Right atrium auricular region (tissue), 2 donors: Measurements from ENCODE around the gene PDCD5. TPM values are rescaled to one million over a fixed set of nuclear protein-coding genes. Genes with fewer than 3 reads are reported as not detected.
A peak's percentile ranks its signal among the peaks of the same experiment; 100 is the strongest.
"Not testable (repeated sequence)": the region's sequence is repeated elsewhere in the genome, so short reads cannot be mapped to it uniquely, and the experiment has no call there.

Experiments used
- DNase-seq: peaks from one replicate; pipeline ENCODE4 v3.0.0-alpha.2; 2019; ENCODE audit warnings: low spot score
- H3K27ac ChIP-seq, 2 donors: fragments of 200-600 bp; sonication (generic); 1 replicate in 1 of 2; 2 replicates in 1 of 2; pipeline ENCODE4 v1.5.1; 2016 to 2019
- H3K27me3 ChIP-seq, 2 donors: fragments of 200-600 bp; sonication (generic); one replicate each; pipeline versions ENCODE4 v1.5.1 to v1.6.0; 2017 to 2019
- H3K36me3 ChIP-seq: fragments of 200-600 bp; sonication (generic); one replicate; pipeline ENCODE4 v1.5.1; 2016
- H3K4me1 ChIP-seq, 2 donors: fragments of 200-600 bp; sonication (generic); one replicate each; pipeline versions ENCODE4 v1.5.1 to v1.6.0; 2017 to 2019
- H3K4me3 ChIP-seq, 2 donors: fragments of 200-600 bp; sonication (generic); 1 replicate in 1 of 2; 2 replicates in 1 of 2; pipeline ENCODE4 v1.5.1; 2017 to 2019; ENCODE audit warnings: mild to moderate bottlenecking in 1 of 2, moderate library complexity in 1 of 2
- H3K9me3 ChIP-seq, 2 donors: fragments of 200-600 bp; sonication (generic); one replicate each; pipeline ENCODE4 v1.5.1; 2019
- total RNA-seq, 2 donors: library from RNA; depleted of rRNA; stranded (reverse); fragments of >200 nt; gene quantifications; one replicate each; pipeline ENCODE4 v1.1.0, GENCODE V29; 2016
- TF ChIP-seq, protein P1 (sequence below), 2 donors: fragments of 200-600 bp; sonication (generic); IDR thresholded peaks; one replicate each; pipeline ENCODE4 v1.5.1; 2019; ENCODE audit warnings: antibody characterized with exemption in 2 of 2

The PDCD5 gene
- total RNA-seq, 2 donors from 2014 or later = 144 to 191 TPM

DNA sequence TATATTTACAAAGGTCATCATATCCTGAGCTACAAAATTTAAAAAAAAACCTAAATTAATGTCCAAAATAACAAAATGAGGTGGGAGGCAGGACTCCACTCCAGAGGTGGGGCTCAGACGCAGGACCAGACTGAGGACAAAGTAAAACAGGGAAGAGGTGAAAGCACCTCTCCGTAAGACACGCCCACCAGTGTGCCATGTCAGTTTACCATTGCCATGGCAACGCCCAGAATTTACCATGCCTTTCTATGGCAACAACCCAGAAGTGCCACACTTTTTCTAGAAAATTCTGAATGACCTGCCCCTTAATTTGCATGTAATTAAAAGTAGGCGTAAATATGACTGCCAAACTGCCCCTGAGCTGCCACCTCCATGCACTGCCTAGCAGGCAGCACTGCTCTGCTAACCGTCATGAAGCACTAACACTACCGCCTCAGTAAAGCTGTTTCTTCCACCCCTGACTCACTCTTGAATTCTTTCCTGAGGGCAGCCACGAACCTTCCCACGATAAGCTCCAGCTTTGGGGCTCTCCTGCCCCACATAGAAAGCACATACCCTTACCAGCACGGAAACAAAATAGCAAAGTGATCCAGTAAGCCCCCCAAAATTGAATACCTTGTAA lies 22.3 kb upstream of the PDCD5 start:
- Histone ChIP-seq H3K9me3 (no peaks in the 10 kb centered on the region), H3K27me3 (no peaks in the 10 kb centered on the region), H3K4me1 (no peaks in the 10 kb centered on the region), H3K27ac (no peak overlapping the region), H3K4me3 (no peak overlapping the region), H3K36me3 (no peaks in the 10 kb centered on the region)
- TF ChIP-seq, protein P1, sequence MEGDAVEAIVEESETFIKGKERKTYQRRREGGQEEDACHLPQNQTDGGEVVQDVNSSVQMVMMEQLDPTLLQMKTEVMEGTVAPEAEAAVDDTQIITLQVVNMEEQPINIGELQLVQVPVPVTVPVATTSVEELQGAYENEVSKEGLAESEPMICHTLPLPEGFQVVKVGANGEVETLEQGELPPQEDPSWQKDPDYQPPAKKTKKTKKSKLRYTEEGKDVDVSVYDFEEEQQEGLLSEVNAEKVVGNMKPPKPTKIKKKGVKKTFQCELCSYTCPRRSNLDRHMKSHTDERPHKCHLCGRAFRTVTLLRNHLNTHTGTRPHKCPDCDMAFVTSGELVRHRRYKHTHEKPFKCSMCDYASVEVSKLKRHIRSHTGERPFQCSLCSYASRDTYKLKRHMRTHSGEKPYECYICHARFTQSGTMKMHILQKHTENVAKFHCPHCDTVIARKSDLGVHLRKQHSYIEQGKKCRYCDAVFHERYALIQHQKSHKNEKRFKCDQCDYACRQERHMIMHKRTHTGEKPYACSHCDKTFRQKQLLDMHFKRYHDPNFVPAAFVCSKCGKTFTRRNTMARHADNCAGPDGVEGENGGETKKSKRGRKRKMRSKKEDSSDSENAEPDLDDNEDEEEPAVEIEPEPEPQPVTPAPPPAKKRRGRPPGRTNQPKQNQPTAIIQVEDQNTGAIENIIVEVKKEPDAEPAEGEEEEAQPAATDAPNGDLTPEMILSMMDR (IDR thresholded peaks at IDR 0.05) = no peak
- no peak for DNase-seq

DNA sequence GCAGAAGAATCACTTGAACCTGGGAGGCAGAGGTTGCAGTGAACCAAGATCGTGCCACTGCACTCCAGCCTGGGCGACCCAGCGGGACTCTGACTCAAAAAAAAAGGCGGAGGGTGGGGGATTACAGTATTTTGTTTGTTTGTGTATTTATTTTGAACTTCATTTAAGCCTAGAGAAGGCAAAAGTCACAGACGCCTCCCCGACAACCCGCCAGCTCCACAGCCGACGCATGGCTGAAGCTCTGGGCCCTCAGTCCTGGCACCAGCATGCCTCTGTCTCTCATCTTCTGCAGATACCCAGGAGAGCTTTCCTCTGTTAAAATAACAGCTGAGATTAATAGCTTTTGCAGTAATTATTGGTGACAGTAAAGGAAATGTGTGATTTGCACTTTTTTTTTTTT lies 17.2 kb upstream of the PDCD5 start:
- DNase-seq = no peak
- Histone ChIP-seq H3K4me1 (no peaks in the 10 kb centered on the region), H3K4me3 (no peak overlapping the region), H3K27me3 (no peaks in the 10 kb centered on the region), H3K9me3 (no peaks in the 10 kb centered on the region), H3K27ac (no peak overlapping the region), H3K36me3 (no peaks in the 10 kb centered on the region)
- TF ChIP-seq, protein P1 (IDR thresholded peaks at IDR 0.05) = no peak

DNA sequence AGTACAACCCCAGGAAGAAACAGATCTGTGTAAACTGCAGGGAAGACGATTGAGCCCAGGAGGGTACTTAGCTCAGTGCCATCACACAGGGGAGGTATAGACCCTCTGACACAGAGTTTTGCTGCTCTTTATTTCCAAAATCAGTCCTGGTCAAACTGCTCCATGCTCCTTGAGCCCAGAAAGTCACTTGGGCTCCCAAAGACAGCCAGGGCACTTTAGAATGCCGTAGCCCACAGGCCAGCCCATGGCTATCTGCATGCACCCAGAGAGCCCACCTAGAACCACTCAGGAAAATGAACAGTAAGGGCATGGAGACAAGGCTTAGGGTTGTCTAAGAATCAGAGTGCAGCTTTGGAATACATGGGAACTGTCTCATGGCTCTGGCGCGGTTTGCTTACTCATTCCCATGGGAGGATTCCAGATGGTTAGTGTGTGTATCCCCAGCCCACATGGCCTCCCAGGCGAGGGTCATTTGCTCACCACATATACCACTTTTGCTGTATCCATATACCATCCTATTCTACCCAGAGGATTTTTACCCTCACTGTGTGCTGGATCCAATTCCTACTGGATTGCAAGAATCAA lies 14.7 kb upstream of the PDCD5 start:
- Histone ChIP-seq H3K36me3 (no peaks in the 10 kb centered on the region), H3K4me1 (no peaks in the 10 kb centered on the region), H3K27me3 (no peaks in the 10 kb centered on the region), H3K27ac (no peak overlapping the region), H3K9me3 (no peaks in the 10 kb centered on the region), H3K4me3 (no peak overlapping the region)
- TF ChIP-seq, protein P1 (IDR thresholded peaks at IDR 0.05) = no peak
- DNase-seq = peak; percentile 53

DNA sequence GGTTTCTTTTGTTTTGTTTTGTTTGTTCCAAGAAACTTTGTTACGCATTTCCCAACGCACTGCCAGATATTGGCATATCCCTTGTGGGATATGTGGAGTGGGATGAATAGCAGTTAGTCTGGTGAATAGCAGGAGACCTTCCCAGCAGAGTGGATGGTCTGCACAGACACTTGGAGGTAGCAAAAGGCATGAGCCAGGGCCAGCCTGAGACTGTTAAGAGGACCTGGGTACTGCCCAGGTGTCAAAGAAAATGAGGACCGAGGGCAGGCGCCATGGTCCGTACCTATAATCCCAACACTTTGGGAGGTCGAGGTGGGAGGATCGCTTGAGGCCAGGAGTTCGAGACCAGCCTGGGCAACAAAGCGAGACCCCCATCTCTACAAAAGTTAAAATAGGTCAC lies 13.5 kb upstream of the PDCD5 start:
- no peaks in the 10 kb centered on the region for H3K36me3 ChIP-seq
- TF ChIP-seq, protein P1 (IDR thresholded peaks at IDR 0.05) = no peak
- no peaks in the 10 kb centered on the region for H3K27me3 ChIP-seq
- no peaks in the 10 kb centered on the region for H3K4me1 ChIP-seq
- no peak for DNase-seq
- H3K27ac ChIP-seq = no peak overlapping the region
- H3K9me3 ChIP-seq = no peaks in the 10 kb centered on the region
- no peak overlapping the region for H3K4me3 ChIP-seq

DNA sequence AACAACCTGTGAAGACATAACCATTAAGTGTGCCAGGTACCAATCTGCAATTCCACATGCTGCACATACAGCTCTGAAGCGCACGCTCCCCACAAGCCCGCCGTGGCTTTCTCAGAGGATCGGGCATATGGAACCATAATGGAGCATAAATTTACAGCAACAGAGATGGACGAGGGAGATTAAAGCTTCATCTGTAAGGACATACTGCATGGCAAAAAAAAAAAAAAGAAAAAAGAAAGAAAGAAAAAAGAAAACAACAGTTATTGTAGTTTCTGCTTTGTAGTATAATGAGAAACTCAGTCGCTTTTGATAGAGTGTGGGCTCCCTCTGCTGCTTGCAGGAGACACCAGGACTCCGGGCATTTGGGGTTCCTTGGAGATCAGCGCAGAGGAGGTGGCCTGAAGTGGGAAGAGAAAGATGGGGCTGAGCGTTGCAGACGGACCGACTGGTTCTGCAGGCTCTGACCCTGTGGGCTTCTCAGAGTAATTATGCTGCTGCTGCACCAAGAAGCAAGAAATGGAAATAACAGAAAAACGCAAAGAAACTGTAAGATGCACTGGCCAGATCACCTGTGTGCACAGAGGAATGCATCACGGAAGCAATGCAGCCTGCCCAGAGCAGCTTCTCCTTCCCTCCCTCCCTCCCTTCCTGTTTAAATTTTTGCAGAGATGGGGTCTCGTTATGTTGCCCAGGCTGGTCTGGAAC lies 10.8 kb upstream of the PDCD5 start:
- H3K27me3 ChIP-seq = no peaks in the 10 kb centered on the region
- TF ChIP-seq, protein P1 (IDR thresholded peaks at IDR 0.05) = peak; percentile 32 to 68
- peak; percentile 53 for DNase-seq

DNA sequence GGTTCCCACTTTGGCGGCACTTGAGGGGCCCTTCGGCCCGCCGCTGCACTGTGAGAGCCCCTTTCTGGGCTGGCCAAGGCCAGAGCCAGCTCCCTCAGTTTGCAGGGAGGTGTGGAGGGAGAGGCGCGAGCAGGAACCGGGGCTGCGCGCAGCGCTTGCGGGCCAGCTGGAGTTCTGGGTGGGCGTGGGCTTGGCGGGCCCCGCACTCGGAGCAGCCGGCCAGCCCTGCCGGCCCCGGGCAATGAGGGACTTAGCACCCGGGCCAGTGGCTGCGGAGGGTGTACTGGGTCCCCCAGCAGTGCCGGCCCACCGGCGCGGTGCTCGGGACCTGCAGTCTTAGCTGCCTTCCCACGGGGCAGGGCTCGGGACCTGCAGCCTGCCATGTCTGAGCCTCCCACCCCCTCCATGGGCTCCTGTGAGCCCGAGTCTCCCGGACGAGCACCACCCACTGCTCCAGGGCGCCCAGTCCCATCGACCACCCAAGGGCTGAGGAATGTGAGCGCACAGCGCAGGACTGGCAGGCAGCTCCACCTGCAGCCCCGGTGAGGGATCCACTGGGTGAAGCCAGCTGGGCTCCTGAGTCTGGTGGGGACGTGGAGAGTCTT lies 9.4 kb upstream of the PDCD5 start:
- H3K27me3 ChIP-seq, H3K4me1 ChIP-seq, DNase-seq, H3K27ac ChIP-seq, H3K36me3 ChIP-seq, H3K9me3 ChIP-seq, H3K4me3 ChIP-seq: not testable (repeated sequence)

More for the DNA sequence above, 10.8 kb upstream of the PDCD5 start:
- Histone ChIP-seq H3K27ac (no peak overlapping the region), H3K4me3 (no peak overlapping the region), H3K36me3 (no peaks in the 10 kb centered on the region), H3K9me3 (no peaks in the 10 kb centered on the region), H3K4me1 (no peaks in the 10 kb centered on the region)

DNA sequence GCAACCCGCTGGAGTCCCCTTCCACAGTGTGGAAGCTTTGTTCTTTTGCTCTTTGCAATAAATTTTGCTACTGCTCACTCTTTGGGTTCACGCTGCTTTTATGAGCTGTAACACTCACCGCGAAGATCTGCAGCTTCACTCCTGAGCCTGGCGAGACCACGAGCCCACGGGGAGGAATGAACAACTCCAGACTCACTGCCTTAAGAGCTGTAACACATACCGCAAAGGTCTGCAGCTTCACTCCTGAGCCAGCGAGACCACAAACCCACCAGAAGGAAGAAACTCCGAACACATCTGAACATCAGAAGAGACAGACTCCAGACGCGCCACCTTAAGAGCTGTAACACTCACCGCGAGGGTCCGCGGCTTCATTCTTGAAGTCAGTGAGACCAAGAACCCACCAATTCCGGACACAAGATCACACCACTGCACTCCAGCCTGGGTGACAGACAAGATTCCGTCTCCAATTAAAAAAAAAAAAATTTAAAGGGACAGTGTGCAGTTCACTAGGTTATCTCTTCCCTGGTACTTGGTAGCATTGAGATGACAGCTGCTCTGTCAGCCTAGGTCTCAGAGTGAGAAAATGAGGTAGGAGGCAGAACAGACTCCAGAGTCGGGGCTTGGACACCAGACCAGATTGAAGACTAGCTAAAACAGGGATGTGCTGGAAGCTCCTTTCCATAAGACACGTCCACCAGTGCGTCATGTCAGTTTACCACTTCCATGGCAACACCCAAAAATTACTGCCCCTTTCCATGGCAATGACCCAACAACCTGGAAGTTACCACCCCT lies 8.1 kb upstream of the PDCD5 start:
- not testable (repeated sequence) for H3K4me1 ChIP-seq, H3K9me3 ChIP-seq, DNase-seq, H3K27ac ChIP-seq, H3K36me3 ChIP-seq, H3K4me3 ChIP-seq, H3K27me3 ChIP-seq
